Esophagus (tissue), 2 donors: ENCODE results near the gene AFF3. TPM values are rescaled to one million over a fixed set of nuclear protein-coding genes. Genes with fewer than 3 reads are reported as not detected.

Experiments
- H3K27ac ChIP-seq, 2 donors: one replicate each; pipeline ENCODE4 v1.5.1; 2013; ENCODE audit warnings: low read depth in 2 of 2, mild to moderate bottlenecking in 2 of 2, inconsistent platforms in 1 of 2, low read length in 1 of 2, moderate library complexity in 1 of 2
- H3K27me3 ChIP-seq, 2 donors: one replicate each; pipeline ENCODE4 v1.6.1; 2013; ENCODE audit warnings: low read length in 2 of 2, control low read depth in 1 of 2, mild to moderate bottlenecking in 1 of 2; ENCODE audit not compliant: insufficient read depth in 2 of 2, control insufficient read depth in 1 of 2
- H3K36me3 ChIP-seq, 2 donors: one replicate each; pipeline ENCODE4 v1.6.1; 2013; ENCODE audit warnings: low read length in 1 of 2; ENCODE audit not compliant: control insufficient read depth in 2 of 2, insufficient read depth in 2 of 2
- H3K4me1 ChIP-seq, 2 donors: one replicate each; pipeline ENCODE4 v1.6.1; 2013; ENCODE audit warnings: low read length in 1 of 2; ENCODE audit not compliant: control insufficient read depth in 2 of 2, insufficient read depth in 2 of 2
- H3K4me3 ChIP-seq, 2 donors: one replicate each; pipeline ENCODE4 v1.5.1; 2013; ENCODE audit warnings: low read length in 2 of 2, mild to moderate bottlenecking in 2 of 2, low read depth in 1 of 2, moderate library complexity in 1 of 2
- H3K9me3 ChIP-seq, 2 donors: one replicate each; pipeline ENCODE4 v1.6.1; 2013; ENCODE audit warnings: mild to moderate bottlenecking in 2 of 2, low read depth in 1 of 2, low read length in 1 of 2, moderate library complexity in 1 of 2; ENCODE audit not compliant: control insufficient read depth in 2 of 2, insufficient read depth in 1 of 2
- WGBS, 2 donors: extraction: QIAGEN DNeasy Blood & Tissue Kit; methylation state at CpG; one replicate each; pipeline ENCODE4 v1.1.7; 2013; 5-methylcytosine and 5-hydroxymethylcytosine counted together
- polyA plus RNA-seq, 2 donors: library from polyadenylated mRNA; stranded (reverse); fragments of 200-250 nt; gene quantifications; one replicate each; pipeline ENCODE4 v1.2.3, GENCODE V29; 2013
- donor health status: healthy with polysubstance abuse.
- donor health status: Bipolar disorder and iron deficiency.

Gene AFF3
- polyA plus RNA-seq, 2 donors: 1.0 to 1.1 TPM

DNA sequence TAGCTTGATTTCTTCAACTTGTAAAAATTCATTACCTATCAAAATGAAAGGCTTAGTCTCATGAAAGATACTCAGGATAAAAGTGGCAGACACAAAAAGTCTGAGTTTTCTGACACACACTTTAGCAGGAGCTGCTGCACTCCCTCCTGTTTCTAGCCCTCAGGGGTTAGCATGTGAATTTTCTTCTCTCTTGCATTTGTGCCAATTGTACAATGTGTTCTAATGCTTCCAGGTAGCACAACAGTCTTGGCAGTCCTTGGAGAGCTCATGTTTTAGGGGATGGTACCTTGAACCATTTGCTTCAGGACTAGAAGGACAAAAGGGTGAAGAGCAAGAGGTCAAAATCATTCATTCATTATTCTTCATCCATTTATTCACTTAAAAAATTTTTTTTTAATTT, 316.8 kb downstream of the AFF3 start:
- Histone ChIP-seq H3K27me3 (no peaks in the 10 kb centered on the region), H3K4me3 (no peak overlapping the region), H3K27ac (no peak overlapping the region), H3K4me1 (no peaks in the 10 kb centered on the region), H3K9me3 (no peaks in the 10 kb centered on the region), H3K36me3 (no peaks in the 10 kb centered on the region)

DNA sequence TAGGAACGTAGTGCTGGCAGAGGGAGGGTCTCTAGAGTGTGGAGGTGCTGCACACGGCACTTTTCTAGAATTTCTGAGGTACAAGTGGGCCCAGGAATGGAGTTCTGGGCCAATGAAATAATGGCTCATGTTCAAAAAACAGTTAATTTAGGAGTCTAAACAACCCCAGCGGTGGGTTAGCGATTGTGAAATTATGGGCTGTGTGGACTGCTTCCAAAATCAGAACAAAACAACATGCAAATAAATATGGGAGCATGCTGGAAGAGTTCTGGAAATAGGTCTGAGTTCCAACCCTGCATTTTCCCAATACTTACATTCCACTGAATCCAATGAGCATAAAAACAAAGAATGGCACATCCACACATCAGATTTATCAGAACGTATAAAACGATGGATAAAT, 317.6 kb downstream of the AFF3 start:
- WGBS, 2 donors: 80 to 81% methylated on average over 6 of the region's 6 CpGs
- Histone ChIP-seq H3K36me3 (no peaks in the 10 kb centered on the region), H3K27me3 (no peaks in the 10 kb centered on the region), H3K9me3 (no peaks in the 10 kb centered on the region), H3K4me3 (no peak overlapping the region), H3K4me1 (no peaks in the 10 kb centered on the region), H3K27ac (no peak overlapping the region)

DNA sequence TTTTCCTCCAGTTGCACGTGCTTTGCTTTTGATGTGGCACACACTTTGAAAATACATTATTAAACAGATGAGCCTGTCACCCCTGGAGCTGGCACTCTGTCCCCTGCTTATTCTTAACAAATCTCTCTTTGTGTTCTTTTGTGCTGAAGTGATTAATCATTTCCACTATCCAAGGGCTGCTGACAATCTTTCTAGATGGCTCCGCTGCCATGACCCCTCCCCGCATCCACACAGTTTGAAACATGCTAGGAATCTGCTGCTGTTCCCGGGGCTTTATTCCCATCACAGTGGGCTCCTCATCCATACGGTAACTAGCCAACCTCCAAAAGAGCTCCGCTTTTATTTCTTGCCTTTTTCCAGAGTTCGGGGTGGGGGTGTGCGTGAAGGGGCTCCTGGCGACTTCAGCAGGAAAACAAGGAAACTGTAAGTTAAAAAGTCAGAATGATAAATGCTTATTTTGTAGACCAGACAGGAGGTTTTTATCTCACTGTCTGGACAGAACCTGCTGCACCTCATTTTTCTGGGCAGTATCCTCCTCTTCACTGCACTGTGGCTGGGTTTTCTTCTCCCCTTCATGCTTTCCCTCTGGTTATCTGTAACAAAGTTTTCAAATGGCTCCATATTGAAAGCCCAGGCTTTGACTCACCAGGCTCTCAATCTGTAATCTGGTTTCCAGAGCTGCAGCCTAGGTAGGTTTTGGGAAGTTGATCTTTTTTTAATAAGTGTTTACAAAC, 319.7 kb downstream of the AFF3 start:
- Histone ChIP-seq H3K4me3 (no peak overlapping the region), H3K36me3 (no peaks in the 10 kb centered on the region), H3K4me1 (no peaks in the 10 kb centered on the region), H3K27ac (no peak overlapping the region), H3K27me3 (no peaks in the 10 kb centered on the region), H3K9me3 (no peaks in the 10 kb centered on the region)
- 43 to 50% methylated on average over 9 of the region's 9 CpGs for WGBS, 2 donors

DNA sequence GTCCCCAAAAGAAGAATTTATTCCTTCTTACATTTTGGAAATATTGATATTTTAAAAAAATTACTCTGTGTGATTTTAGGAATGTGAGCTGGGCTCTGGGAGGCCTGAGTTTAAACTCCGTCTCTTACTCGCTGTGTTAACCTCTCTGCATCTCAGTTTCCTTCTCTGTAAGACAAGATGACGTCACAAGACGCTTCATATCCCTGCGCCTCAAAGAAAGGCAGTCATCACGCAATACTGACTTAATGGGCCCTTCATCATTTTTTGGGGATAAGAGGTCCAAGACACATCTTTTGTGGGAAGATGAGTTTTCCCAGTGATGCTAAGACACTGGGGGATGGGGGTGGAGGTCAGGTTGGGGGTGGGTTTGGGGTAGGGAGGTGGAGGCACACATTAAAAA, 320.4 kb downstream of the AFF3 start:
- Histone ChIP-seq H3K27me3 (no peaks in the 10 kb centered on the region), H3K36me3 (no peaks in the 10 kb centered on the region)
- 88 to 90% methylated on average over 6 of the region's 6 CpGs for WGBS, 2 donors

DNA sequence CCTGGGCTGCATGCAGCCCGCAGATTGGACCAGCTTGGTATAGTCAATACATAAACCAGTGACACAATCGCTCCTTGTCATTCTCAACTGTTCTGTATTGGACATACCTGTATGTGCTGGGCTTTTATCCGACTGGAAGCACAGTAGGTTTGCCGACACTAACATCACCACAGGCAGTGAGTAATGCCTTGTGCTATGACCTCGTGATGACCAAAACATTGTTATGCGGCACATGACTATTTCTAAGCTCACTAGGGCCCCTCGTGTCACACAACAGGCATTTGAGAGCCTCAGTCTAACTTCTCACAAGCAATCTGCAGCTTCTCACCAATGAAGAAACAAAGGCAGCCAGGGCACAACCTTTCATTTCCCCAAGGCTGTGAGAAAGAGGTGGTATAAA, 320.8 kb downstream of the AFF3 start:
- H3K27ac ChIP-seq: no peak overlapping the region
- H3K36me3 ChIP-seq: no peaks in the 10 kb centered on the region
- WGBS, 2 donors: 88 to 89% methylated on average over 7 of the region's 7 CpGs
- H3K9me3 ChIP-seq: no peaks in the 10 kb centered on the region
- no peak overlapping the region for H3K4me3 ChIP-seq
- H3K27me3 ChIP-seq: no peaks in the 10 kb centered on the region
- H3K4me1 ChIP-seq: no peaks in the 10 kb centered on the region

More for the DNA sequence above, 320.4 kb downstream of the AFF3 start:
- Histone ChIP-seq H3K27ac (no peak overlapping the region), H3K9me3 (no peaks in the 10 kb centered on the region), H3K4me1 (no peaks in the 10 kb centered on the region), H3K4me3 (no peak overlapping the region)

DNA sequence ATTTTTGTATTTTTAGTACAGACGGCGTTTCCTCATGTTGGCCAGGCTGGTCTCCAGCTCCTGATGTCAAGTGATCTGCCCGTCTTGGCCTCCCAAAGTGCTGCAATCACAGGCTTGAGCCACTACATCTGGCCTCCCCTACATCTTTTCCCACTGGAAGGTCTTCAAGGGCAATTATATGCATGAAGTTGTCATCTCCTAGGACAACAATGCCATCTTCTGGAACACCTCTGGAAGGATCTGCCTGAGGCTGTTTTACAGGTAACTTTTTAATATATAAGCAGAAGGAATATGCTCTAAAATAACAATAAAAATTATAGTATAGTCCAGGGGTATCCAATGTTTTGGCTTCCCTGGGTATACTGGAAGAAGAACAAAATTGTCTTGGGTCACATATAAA, 321.4 kb downstream of the AFF3 start:
- H3K4me1 ChIP-seq: no peaks in the 10 kb centered on the region
- H3K27me3 ChIP-seq: no peaks in the 10 kb centered on the region
- 91 to 95% methylated on average over 3 of the region's 3 CpGs for WGBS, 2 donors
- no peaks in the 10 kb centered on the region for H3K9me3 ChIP-seq
- H3K36me3 ChIP-seq: no peaks in the 10 kb centered on the region
- H3K27ac ChIP-seq: no peak overlapping the region
- H3K4me3 ChIP-seq: no peak overlapping the region

DNA sequence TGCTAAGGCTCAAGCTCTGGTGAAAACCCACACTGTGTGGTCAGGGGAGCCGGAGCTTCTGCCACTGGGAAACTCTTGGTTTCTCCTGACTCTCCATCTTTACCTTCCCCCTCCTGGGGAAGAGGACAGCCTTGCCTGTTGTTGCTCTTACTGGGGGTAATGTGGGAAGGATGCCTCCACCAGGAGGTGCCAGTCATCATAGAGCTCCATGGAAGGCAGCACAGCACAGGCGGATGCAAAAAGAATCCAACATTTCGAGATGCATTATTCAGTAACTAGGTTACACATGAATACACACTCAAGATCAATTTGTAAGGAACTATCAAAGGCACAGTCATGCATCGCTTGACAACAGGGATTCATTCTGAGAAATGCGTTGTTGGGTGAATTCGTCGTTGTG, 322.6 kb downstream of the AFF3 start:
- H3K27me3 ChIP-seq: no peaks in the 10 kb centered on the region
- H3K9me3 ChIP-seq: no peaks in the 10 kb centered on the region
- no peaks in the 10 kb centered on the region for H3K4me1 ChIP-seq
- WGBS, 2 donors: 89% methylated on average over 7 of the region's 7 CpGs
- H3K4me3 ChIP-seq: no peak overlapping the region
- H3K27ac ChIP-seq: no peak overlapping the region
- H3K36me3 ChIP-seq: no peaks in the 10 kb centered on the region

DNA sequence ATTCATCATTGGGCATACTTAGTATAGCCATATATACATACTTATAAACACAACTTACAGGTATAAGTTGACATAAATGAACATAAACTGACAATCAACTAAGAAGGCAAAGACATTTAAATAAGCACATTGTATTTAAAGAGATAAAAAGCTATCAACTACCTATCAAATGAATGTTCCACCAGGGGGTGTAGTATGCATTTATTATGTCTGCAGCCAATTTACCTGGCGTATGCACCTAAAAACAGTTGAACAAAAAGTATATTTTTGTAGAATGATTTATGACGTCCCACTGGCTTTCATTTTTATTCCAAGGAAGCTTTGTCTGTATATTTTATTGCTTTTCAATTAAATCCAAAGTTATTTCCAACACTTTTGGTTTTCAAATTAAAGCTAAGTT, 323.5 kb downstream of the AFF3 start:
- Histone ChIP-seq H3K27ac (no peak overlapping the region), H3K4me3 (no peak overlapping the region), H3K4me1 (no peaks in the 10 kb centered on the region), H3K9me3 (no peaks in the 10 kb centered on the region), H3K27me3 (no peaks in the 10 kb centered on the region), H3K36me3 (no peaks in the 10 kb centered on the region)
- WGBS, 2 donors: 53 to 66% methylated on average over 2 of the region's 2 CpGs

DNA sequence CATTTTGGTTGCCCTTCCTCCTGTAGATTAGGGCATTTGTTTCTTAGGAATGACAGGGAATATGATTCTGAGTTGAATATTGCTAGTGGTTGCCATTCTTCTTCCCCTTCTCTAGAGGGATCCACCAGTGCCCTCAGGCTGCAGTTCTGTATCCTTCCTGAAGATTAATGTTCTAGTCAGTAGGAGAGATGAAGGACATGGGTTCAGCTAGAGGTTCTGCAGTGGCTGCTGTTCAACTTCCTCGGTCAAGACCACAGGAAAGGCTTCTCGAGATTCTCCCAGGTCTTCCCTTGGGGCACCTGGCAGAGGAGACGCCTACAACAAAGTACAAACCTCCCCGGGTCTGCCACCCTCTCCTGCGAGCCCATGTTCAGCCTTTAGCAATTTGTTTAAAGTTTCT, 325.5 kb downstream of the AFF3 start:
- WGBS, 2 donors: 82 to 90% methylated on average over 5 of the region's 5 CpGs

DNA sequence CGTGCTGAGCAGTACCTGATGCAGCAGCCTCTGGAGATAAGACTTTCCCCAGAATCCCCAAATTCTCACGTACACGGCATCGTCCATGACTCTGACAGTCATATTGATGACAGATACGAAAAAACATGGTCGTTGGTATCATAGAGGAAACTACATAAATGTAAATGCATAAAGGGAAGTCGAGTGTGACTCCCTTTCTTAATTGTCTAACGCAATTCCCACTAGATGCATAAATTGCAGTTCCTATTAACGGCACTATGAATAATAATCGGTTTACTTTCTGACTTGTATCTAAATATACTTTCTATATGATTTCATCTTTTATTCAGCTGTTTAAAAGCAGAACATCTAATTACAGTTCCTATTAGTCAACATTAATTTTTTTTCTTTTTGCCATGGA, 330.0 kb downstream of the AFF3 start:
- Histone ChIP-seq H3K4me1 (no peaks in the 10 kb centered on the region), H3K36me3 (no peaks in the 10 kb centered on the region), H3K27me3 (no peaks in the 10 kb centered on the region), H3K4me3 (no peak overlapping the region), H3K9me3 (no peaks in the 10 kb centered on the region), H3K27ac (no peak overlapping the region)
- WGBS, 2 donors: 81 to 84% methylated on average over 10 of the region's 10 CpGs

More for the DNA sequence above, 325.5 kb downstream of the AFF3 start:
- no peaks in the 10 kb centered on the region for H3K36me3 ChIP-seq
- no peak overlapping the region for H3K27ac ChIP-seq
- H3K4me1 ChIP-seq: no peaks in the 10 kb centered on the region
- no peaks in the 10 kb centered on the region for H3K27me3 ChIP-seq
- no peaks in the 10 kb centered on the region for H3K9me3 ChIP-seq
- H3K4me3 ChIP-seq: no peak overlapping the region
